Immature natural killer cell (primary cell): ENCODE results near the gene ADRM1. TPM values are rescaled to one million over a fixed set of nuclear protein-coding genes. Genes with fewer than 3 reads are reported as not detected.

ENCODE experiments used
- DNase-seq, 3 donors: peaks; one replicate each; pipeline ENCODE4 v3.0.0; 2022; ENCODE audit warnings: mixed read lengths in 1 of 3
- H3K27ac Mint-ChIP-seq, 6 donors: one replicate each; pipeline ENCODE4 v1.8.0; 2020; ENCODE audit warnings: mixed read lengths in 6 of 6, mild to moderate bottlenecking in 5 of 6, inconsistent platforms in 4 of 6, moderate library complexity in 3 of 6
- H3K27me3 Mint-ChIP-seq, 3 donors: one replicate each; pipeline ENCODE4 v1.8.0; 2020 to 2021; ENCODE audit warnings: low read depth in 3 of 3, mild to moderate bottlenecking in 3 of 3, mixed read lengths in 3 of 3, moderate library complexity in 3 of 3, inconsistent platforms in 1 of 3
- H3K36me3 Mint-ChIP-seq, 3 donors: one replicate each; pipeline ENCODE4 v1.8.0; 2020; ENCODE audit warnings: mixed read lengths in 3 of 3, inconsistent platforms in 2 of 3, mild to moderate bottlenecking in 2 of 3
- H3K4me1 Mint-ChIP-seq, 2 donors: one replicate each; pipeline ENCODE4 v1.8.0; 2020; ENCODE audit warnings: inconsistent platforms in 2 of 2, mild to moderate bottlenecking in 2 of 2, mixed read lengths in 2 of 2, moderate library complexity in 1 of 2
- H3K4me3 Mint-ChIP-seq, 5 donors: one replicate each; pipeline ENCODE4 v1.8.0; 2020; ENCODE audit warnings: mild to moderate bottlenecking in 5 of 5, mixed read lengths in 5 of 5, inconsistent platforms in 3 of 5, moderate library complexity in 3 of 5
- H3K9me3 Mint-ChIP-seq, 6 donors: one replicate each; pipeline ENCODE4 v1.8.0; 2020; ENCODE audit warnings: mild to moderate bottlenecking in 6 of 6, mixed read lengths in 6 of 6, inconsistent platforms in 4 of 6, moderate library complexity in 3 of 6
- polyA plus RNA-seq, 3 donors: library from polyadenylated mRNA; unstranded; fragments of 300-500 nt; fragmentation: Illumina TruSeq; gene quantifications; one replicate each; pipeline ENCODE4 v1.2.3, GENCODE V29; 2021

The ADRM1 gene
- polyA plus RNA-seq, 3 donors from 2014 or later = 97.2 to 132 (median 108) TPM

DNA sequence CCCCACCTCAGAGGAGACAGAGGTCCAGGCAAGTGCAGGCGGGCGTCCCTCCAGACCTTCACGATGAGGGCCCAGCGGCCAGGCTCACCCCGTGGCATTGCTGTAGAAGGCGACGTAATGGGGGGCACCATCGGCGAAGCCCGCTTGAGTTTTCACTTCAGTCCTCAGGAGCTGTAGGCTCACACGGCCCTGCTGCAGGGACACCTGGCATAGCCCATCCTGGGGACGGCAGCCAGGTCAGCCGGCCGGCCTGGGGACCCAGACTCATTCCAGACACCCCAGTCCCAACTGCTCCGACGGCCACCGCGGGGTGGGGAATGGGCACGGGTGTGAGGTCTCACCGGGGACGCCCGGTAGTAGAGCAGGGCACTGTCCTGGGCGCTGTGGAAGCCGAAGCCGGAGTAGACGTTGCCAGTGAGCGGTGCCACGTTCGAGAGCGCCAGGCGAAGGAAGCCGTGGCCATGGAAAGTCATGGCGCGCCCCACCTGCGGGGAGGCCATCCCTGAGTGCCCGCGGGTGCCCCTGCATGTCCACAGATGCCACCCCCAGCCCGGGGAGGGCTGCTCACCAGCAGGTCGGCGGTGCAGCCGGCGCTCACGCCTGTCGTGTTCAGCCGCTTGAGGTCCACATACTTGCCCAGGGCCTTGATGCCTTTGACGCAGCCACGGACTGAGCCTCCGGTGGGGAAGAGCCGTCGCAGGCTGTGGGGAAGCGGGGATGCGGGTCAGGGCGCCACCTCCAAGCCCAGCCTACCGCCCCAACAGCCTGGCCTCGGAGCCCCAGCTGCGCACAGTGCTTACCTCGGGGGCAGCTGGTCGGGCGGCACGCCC lies 9.2 kb downstream of the ADRM1 start:
- Mint-ChIP-seq H3K9me3 (no peaks in the 10 kb centered on the region), H3K4me3 (no peak overlapping the region), H3K27me3 (no peaks in the 10 kb centered on the region), H3K27ac (no peak overlapping the region), H3K36me3 (no peaks in the 10 kb centered on the region), H3K4me1 (no peaks in the 10 kb centered on the region)
- no peak for DNase-seq

- H3K4me3 Mint-ChIP-seq = no peak overlapping the region
- H3K9me3 Mint-ChIP-seq = no peaks in the 10 kb centered on the region
- no peak for DNase-seq
- H3K4me1 Mint-ChIP-seq = no peaks in the 10 kb centered on the region
- no peaks in the 10 kb centered on the region for H3K27me3 Mint-ChIP-seq
- no peaks in the 10 kb centered on the region for H3K36me3 Mint-ChIP-seq
- no peak overlapping the region for H3K27ac Mint-ChIP-seq
Measured at GRCh38 chr20:62312662-62312977, 9.8 kb downstream of the ADRM1 start.

DNA sequence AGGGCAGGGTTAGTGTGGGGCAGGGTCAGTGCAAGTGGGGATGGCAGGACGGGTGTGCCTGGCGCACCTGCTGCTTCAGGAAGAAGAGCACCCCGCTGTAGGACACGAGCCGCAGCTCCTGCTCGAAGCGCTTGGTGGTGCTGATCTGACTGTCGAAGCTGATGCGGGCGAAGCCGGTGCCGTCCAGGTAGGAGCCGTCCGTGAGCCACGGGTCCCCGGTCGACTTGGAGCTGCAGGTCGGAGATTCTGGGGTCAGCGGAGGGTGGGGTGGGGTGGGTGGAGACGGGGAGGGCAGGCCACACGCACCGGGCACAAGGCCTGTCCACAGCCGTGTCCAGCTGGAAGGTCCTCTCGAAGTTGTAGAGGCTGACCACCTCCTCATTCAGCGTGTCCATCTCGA lies 10.2 kb downstream of the ADRM1 start:
- no peaks in the 10 kb centered on the region for H3K27me3 Mint-ChIP-seq
- H3K4me1 Mint-ChIP-seq = no peaks in the 10 kb centered on the region
- H3K36me3 Mint-ChIP-seq = no peaks in the 10 kb centered on the region
- H3K4me3 Mint-ChIP-seq = no peak overlapping the region
- no peaks in the 10 kb centered on the region for H3K9me3 Mint-ChIP-seq
- DNase-seq = no peak
- no peak overlapping the region for H3K27ac Mint-ChIP-seq

GRCh38 chr20:62313460-62314338 lies 10.9 kb downstream of the ADRM1 start:
- Mint-ChIP-seq H3K27ac (no peak overlapping the region), H3K36me3 (no peaks in the 10 kb centered on the region), H3K4me3 (no peak overlapping the region), H3K4me1 (no peaks in the 10 kb centered on the region), H3K9me3 (no peaks in the 10 kb centered on the region), H3K27me3 (no peaks in the 10 kb centered on the region)
- DNase-seq = no peak

- Mint-ChIP-seq H3K4me3 (no peak overlapping the region), H3K27me3 (peaks cover 0 to 2% (median 0%) of the 10 kb centered on the region in 3 donors), H3K9me3 (no peaks in the 10 kb centered on the region), H3K4me1 (no peaks in the 10 kb centered on the region), H3K27ac (no peak overlapping the region), H3K36me3 (no peaks in the 10 kb centered on the region)
- no peak for DNase-seq
Measured at GRCh38 chr20:62314339-62314638, 11.5 kb downstream of the ADRM1 start.

DNA sequence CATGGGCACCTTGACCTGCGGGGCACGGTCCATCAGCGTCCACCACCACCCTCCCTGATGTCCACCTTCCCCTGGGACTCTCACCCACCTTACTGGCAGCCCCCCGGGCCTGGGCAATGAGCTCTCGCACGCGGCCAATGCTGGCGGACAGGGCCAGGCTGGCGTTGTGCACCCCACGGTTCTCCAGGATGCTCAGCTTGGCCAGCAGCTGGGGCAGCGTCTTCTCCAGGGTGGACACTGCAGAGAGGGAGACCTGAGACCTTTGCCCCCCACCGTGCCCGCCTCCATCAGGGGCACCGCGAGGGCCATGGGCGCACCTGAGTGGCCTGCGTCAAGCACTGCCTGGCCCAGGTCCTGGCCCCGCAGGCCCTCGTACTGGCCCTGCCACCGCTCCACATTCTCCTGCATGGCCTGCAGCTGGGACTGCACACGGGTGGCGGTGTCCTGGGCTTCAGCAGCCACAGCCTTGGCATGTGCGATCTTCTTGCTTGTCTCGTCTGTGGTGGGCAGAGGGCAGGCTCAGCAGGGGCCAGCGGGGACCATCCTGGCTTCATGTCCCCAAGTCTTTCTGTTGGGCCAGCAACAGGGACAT lies 12.0 kb downstream of the ADRM1 start:
- no peak for DNase-seq
- Mint-ChIP-seq H3K36me3 (no peaks in the 10 kb centered on the region), H3K27me3 (peaks cover 0 to 4% (median 0%) of the 10 kb centered on the region in 3 donors), H3K9me3 (no peaks in the 10 kb centered on the region), H3K4me3 (no peak overlapping the region), H3K4me1 (no peaks in the 10 kb centered on the region), H3K27ac (no peak overlapping the region)

DNA sequence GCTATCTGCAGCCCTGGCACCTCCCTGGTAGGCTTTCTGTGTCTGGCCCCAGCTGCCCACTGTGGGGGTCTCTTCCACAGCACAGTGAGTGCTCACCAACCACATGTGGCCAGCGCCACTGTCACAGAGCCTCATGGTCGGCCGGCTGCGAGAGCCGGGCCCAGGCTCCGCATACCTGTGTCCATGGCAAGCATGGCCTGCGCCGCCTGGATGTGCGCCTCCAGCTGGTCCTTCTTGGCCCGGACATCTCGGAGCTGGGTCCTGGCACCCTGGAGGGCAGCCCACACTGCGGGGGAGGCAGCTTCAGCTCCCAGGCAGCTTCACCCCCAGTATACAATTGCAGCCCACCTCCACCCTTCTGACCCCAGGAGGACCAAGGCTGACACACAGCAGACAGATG lies 13.0 kb downstream of the ADRM1 start:
- Mint-ChIP-seq H3K4me3 (no peak overlapping the region), H3K27ac (no peak overlapping the region), H3K4me1 (no peaks in the 10 kb centered on the region), H3K27me3 (peaks cover 0 to 6% (median 0%) of the 10 kb centered on the region in 3 donors), H3K9me3 (no peaks in the 10 kb centered on the region), H3K36me3 (no peaks in the 10 kb centered on the region)
- no peak for DNase-seq

- H3K9me3 Mint-ChIP-seq = no peaks in the 10 kb centered on the region
- no peak overlapping the region for H3K4me3 Mint-ChIP-seq
- H3K4me1 Mint-ChIP-seq = no peaks in the 10 kb centered on the region
- no peaks in the 10 kb centered on the region for H3K36me3 Mint-ChIP-seq
- DNase-seq = no peak
- no peak overlapping the region for H3K27ac Mint-ChIP-seq
- peaks cover 0 to 6% (median 0%) of the 10 kb centered on the region in 3 donors for H3K27me3 Mint-ChIP-seq
Measured at GRCh38 chr20:62316331-62317166, 13.8 kb downstream of the ADRM1 start.

- H3K27ac Mint-ChIP-seq = no peak overlapping the region
- no peaks in the 10 kb centered on the region for H3K9me3 Mint-ChIP-seq
- DNase-seq = no peak
- H3K27me3 Mint-ChIP-seq = peaks cover 0 to 8% (median 0%) of the 10 kb centered on the region in 3 donors
- H3K4me3 Mint-ChIP-seq = no peak overlapping the region
- no peaks in the 10 kb centered on the region for H3K4me1 Mint-ChIP-seq
- H3K36me3 Mint-ChIP-seq = no peaks in the 10 kb centered on the region
Measured at GRCh38 chr20:62317167-62317655, 14.4 kb downstream of the ADRM1 start.

DNA sequence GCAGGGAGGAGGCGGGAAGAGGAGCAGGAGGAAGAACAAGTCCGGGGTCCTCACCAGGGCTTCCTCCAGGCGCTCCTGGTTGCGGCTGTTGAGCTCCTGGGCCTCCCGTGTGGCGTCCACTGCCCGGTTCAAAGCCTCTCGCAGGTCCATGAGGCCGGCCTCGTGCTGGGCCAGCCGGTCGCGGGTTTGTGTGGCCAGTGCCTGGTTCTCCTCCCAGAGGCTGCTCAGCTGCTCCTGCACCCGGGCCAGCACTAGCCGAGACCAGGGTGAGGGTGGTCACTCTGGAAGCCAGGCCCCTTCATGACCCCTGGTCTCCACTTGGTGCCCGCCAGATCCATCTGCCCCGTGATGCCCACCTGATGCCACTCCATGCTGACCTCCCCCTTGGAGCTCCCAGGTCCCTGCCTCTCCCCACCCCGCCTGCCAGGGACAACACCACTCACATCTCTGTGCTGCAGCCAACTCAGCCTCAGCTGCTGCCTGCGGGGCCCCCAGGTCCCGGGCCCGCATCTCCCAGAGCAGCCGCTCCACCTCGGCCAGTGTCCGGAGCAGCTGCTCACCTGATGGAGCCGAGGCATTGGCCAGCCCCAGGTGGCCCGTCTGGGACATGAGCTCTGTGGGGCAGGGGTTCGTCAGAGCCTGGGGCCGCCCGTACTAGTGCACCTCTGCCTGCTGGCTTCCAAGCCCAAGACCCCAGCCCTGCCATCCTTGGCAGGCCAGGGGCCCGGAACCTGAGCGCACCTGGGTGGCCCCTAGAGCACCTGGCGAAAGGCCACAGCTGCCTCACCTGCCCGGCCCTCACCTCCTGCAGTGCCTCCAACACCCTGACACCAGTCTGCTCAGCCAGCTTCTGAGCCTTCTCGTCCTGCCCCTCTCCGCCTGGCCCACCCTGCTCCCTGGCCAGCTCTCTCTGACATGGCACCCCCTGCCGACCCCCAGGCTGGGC lies 15.9 kb downstream of the ADRM1 start:
- DNase-seq = no peak
- Mint-ChIP-seq H3K27ac (no peak overlapping the region), H3K4me1 (no peaks in the 10 kb centered on the region), H3K4me3 (no peak overlapping the region), H3K27me3 (peaks cover 0 to 8% (median 0%) of the 10 kb centered on the region in 3 donors), H3K36me3 (no peaks in the 10 kb centered on the region), H3K9me3 (no peaks in the 10 kb centered on the region)

DNA sequence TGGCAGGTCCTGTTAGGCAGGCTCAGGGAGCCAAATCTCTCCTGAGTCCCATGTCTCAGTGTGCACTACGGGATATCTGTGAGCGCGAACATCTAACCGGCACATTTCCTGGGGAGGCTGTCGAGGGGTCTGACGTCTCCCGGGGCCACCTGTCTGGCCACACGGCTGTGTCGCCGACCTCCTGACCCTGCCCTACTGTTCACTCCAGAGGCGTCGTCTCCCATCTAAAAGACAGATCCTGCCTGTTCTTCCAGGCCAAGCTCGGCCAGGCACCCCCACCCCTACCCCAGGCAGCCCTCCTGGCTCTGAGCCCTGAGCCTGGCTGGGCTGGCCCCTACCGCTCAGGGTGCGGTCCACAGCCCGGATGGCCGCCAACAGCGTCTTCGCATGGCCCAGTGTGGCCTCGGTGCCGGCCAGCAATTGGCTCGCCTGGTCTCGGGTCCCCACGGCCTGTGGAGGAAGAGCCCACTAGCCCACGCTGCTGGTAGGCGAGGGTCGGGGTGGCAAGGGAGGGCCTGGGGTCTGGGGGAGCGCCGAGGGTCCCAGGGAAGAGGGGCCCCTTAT lies 16.6 kb downstream of the ADRM1 start:
- Mint-ChIP-seq H3K9me3 (no peaks in the 10 kb centered on the region), H3K27me3 (peaks cover 0 to 8% (median 0%) of the 10 kb centered on the region in 3 donors), H3K4me1 (no peaks in the 10 kb centered on the region)

DNA sequence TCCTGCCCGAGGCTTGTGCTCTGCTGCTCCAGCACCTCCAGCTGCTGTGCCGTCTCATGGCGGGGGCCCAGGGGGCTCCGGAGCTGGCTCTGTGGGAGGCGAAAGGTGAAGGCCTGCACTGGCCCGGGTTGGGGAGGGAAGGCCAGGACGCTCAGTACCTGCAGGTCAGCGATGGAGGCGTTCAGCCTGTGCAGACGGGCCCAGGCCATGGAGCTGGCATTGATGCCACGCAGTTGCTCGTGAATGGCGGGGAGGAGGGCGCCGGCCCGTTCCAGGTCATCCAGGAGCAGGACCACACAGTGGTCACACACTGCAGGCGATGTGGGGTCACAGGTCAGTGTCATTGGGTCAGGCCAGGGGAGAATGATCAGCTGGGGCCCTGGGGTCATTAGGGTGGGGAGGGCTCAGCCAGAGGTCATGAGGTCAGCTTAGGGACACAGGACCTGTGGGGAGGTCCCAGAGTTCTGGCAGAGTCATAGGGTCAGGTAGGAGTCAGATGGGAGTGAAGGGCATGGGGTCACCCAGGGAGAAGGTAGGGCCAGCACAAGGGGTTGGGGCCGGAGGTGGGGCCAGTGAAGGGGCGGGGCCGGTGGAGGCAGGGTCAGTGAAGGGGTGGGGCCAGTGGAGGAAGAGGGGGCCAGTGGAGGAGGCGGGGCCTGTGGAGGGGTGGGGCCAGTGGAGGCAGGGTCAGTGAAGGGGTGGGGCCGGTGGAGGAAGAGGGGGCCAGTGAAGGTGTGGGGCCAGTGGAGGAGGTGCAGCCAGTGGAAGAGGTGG lies 18.0 kb downstream of the ADRM1 start:
- H3K27me3 Mint-ChIP-seq = peaks cover 0 to 8% (median 0%) of the 10 kb centered on the region in 3 donors
- H3K4me3 Mint-ChIP-seq = no peak overlapping the region
- H3K9me3 Mint-ChIP-seq = no peaks in the 10 kb centered on the region
- peak in 1 of 3 donors; percentile 10 for DNase-seq
- no peaks in the 10 kb centered on the region for H3K36me3 Mint-ChIP-seq
- H3K27ac Mint-ChIP-seq = peak overlapping the region in 2 of 6 donors; percentile 36 to 39
- H3K4me1 Mint-ChIP-seq = no peaks in the 10 kb centered on the region

More for the DNA sequence above, 16.6 kb downstream of the ADRM1 start:
- no peaks in the 10 kb centered on the region for H3K36me3 Mint-ChIP-seq
- peak overlapping the region in 1 of 6 donors; percentile 45 for H3K27ac Mint-ChIP-seq
- no peak for DNase-seq
- H3K4me3 Mint-ChIP-seq = no peak overlapping the region
